Endothelial cell of umbilical vein (primary cell): ENCODE results near the gene APP. TPM values are rescaled to one million over a fixed set of nuclear protein-coding genes. Genes with fewer than 3 reads are reported as not detected.

Experiments used
- Bru-seq: library from RNA; stranded (reverse); fragments of 400-500 nt; gene quantifications from one replicate; lab custom pipeline; 2021; lab: Mats Ljungman, UMichigan
- BruChase-seq, 2 experiments: library from RNA; stranded (reverse); fragments of 400-500 nt; gene quantifications; one replicate each; lab custom pipeline; 2021; lab: Mats Ljungman, UMichigan
- BruUV-seq: library from RNA; stranded (reverse); fragments of 400-500 nt; replicated peaks from 2 replicates; lab custom pipeline; 2021; lab: Mats Ljungman, UMichigan
- CTCF ChIA-PET: fragments of 300-600, 350-600 bp; sonication (Branson Sonifier 250); formaldehyde crosslinking; loops from one replicate; lab custom pipeline; 2021; ENCODE audit warnings: antibody characterized with exemption, inconsistent platforms; lab: Charles Lee
- POLR2A ChIA-PET: fragments of 300-600, 350-600 bp; sonication (Branson Sonifier 250); formaldehyde crosslinking; loops from one replicate; lab custom pipeline; 2021; ENCODE audit warnings: antibody characterized with exemption, inconsistent platforms; lab: Charles Lee
- DNase-seq: peaks from one replicate; pipeline ENCODE4 v3.0.0-alpha.2; 2011; ENCODE audit warnings: low read depth, low spot score
- FAIRE-seq: peaks from 2 replicates; lab custom pipeline; 2011; peaks lifted over from hg19 to GRCh38; lab: Jason Lieb, UNC
- H2AFZ ChIP-seq: 2 replicates; pipeline ENCODE4 v1.6.0; 2012; ENCODE audit warnings: low read depth, low read length, control low read depth, inconsistent platforms
- H3K27ac ChIP-seq: 2 replicates; pipeline ENCODE4 v1.5.1; 2011; ENCODE audit warnings: low read depth, mild to moderate bottlenecking, control low read depth, low read length, moderate library complexity; ENCODE audit not compliant: insufficient read depth
- H3K27me3 ChIP-seq, 2 experiments: 2 replicates each; pipeline versions ENCODE4 v1.6.0 to v1.6.1; 2011; ENCODE audit warnings: low read length in 2 of 2, mixed read lengths in 1 of 2; ENCODE audit not compliant: control insufficient read depth in 2 of 2, insufficient read depth in 2 of 2
- H3K36me3 ChIP-seq, 2 experiments: 2 replicates in 1 of 2; 3 replicates in 1 of 2; pipeline ENCODE4 v1.5.1; 2011; ENCODE audit warnings: low read length in 2 of 2, mild to moderate bottlenecking in 1 of 2, moderate library complexity in 1 of 2; ENCODE audit not compliant: control insufficient read depth in 2 of 2, insufficient read depth in 2 of 2; ENCODE audit errors: extremely low read depth in 1 of 2
- H3K4me1 ChIP-seq: 3 replicates; pipeline ENCODE4 v1.5.1; 2011; ENCODE audit warnings: mild to moderate bottlenecking, low read length; ENCODE audit not compliant: control insufficient read depth, insufficient read depth; ENCODE audit errors: extremely low read depth
- H3K4me2 ChIP-seq: 2 replicates; pipeline ENCODE4 v1.6.1; 2011; ENCODE audit warnings: low read length, control low read depth, mixed read lengths; ENCODE audit not compliant: insufficient read depth
- H3K4me3 ChIP-seq, 3 experiments: fragments of 200-600 bp in 1 of 3; sonication (generic), shearing (Covaris generic) in 1 of 3; replicated peaks in 1 of 3; 2 replicates each; pipeline ENCODE4 v1.5.1; 2011 to 2016; ENCODE audit warnings: control low read depth in 3 of 3, low read length in 3 of 3, mild to moderate bottlenecking in 2 of 3, inconsistent platforms in 1 of 3, low read depth in 1 of 3, moderate library complexity in 1 of 3; ENCODE audit not compliant: insufficient read depth in 1 of 3
- H3K79me2 ChIP-seq: 2 replicates; pipeline ENCODE4 v1.6.0; 2012; ENCODE audit warnings: low read length, inconsistent platforms; ENCODE audit not compliant: control insufficient read depth, insufficient read depth
- H3K9ac ChIP-seq: replicated peaks from 2 replicates; pipeline ENCODE3; 2011; ENCODE audit warnings: low read length, control low read depth; ENCODE audit not compliant: insufficient read depth; ENCODE audit errors: extremely low read depth
- H3K9me1 ChIP-seq: replicated peaks from 3 replicates; pipeline ENCODE4 v1.6.0; 2011; ENCODE audit warnings: mild to moderate bottlenecking, low read length; ENCODE audit not compliant: control insufficient read depth, insufficient read depth; ENCODE audit errors: extremely low read depth
- H3K9me3 ChIP-seq: replicated peaks from 2 replicates; pipeline ENCODE4 v1.5.1; 2012; ENCODE audit warnings: low read length, inconsistent platforms; ENCODE audit not compliant: control insufficient read depth, insufficient read depth
- H4K20me1 ChIP-seq: replicated peaks from 2 replicates; pipeline ENCODE3; 2011; ENCODE audit warnings: mild to moderate bottlenecking, low read length; ENCODE audit not compliant: control insufficient read depth, insufficient read depth; ENCODE audit errors: extremely low read depth
- CTCF ChIP-seq, 2 donors: IDR thresholded peaks; 1 replicate in 1 of 2; 2 replicates in 1 of 2; pipeline ENCODE4 v1.5.1; 2011; ENCODE audit warnings: low read length in 2 of 2, mild to moderate bottlenecking in 2 of 2, moderate library complexity in 2 of 2, control low read depth in 1 of 2, inconsistent platforms in 1 of 2, low read depth in 1 of 2; ENCODE audit not compliant: insufficient read depth in 1 of 2; ENCODE audit errors: extremely low read depth in 1 of 2
- EZH2 ChIP-seq: IDR thresholded peaks from 2 replicates; pipeline ENCODE4 v1.6.1; 2012; ENCODE audit warnings: borderline replicate concordance, low read depth, mild to moderate bottlenecking, moderate library complexity, low read length, inconsistent platforms; ENCODE audit not compliant: severe bottlenecking
- FOS ChIP-seq: IDR thresholded peaks from 2 replicates; pipeline ENCODE4 v1.6.1; 2011; ENCODE audit warnings: mild to moderate bottlenecking, low read length, moderate library complexity, borderline replicate concordance; ENCODE audit not compliant: insufficient read depth
- GATA2 ChIP-seq: IDR thresholded peaks from 2 replicates; pipeline ENCODE4 v1.7.0; 2011; ENCODE audit warnings: low read depth, mild to moderate bottlenecking, moderate library complexity, mixed read lengths, low read length; ENCODE audit not compliant: insufficient read length, insufficient read depth
- JUN ChIP-seq: IDR thresholded peaks from 2 replicates; pipeline ENCODE4 v1.6.1; 2011; ENCODE audit warnings: borderline replicate concordance, low read depth; ENCODE audit not compliant: insufficient read length, insufficient read depth
- MAX ChIP-seq: IDR thresholded peaks from 2 replicates; pipeline ENCODE4 v1.6.1; 2011; ENCODE audit not compliant: insufficient read depth, insufficient read length
- MYC ChIP-seq: IDR thresholded peaks from one replicate; pipeline ENCODE4 v1.6.1; 2011; ENCODE audit warnings: mild to moderate bottlenecking, low read depth, low read length
- POLR2A ChIP-seq: IDR thresholded peaks from 2 replicates; pipeline ENCODE4 v1.6.1; 2012; ENCODE audit warnings: low read depth, mild to moderate bottlenecking, control low read depth, low read length
- POLR2AphosphoS5 ChIP-seq: IDR thresholded peaks from 2 replicates; pipeline ENCODE4 v1.6.1; 2012; ENCODE audit warnings: low read depth, mild to moderate bottlenecking, control low read depth, low read length, moderate library complexity; ENCODE audit not compliant: insufficient read depth
- dilution Hi-C: fragments of 300-500 bp; cut with MboI; formaldehyde crosslinking; loops from one replicate; pipeline ENCODE4 v1.15.0; 2019; ENCODE audit warnings: low sequenced_read_pairs; ENCODE audit not compliant: extremely low pct_ligation_motif_present
- intact Hi-C: fragments of 100-400 bp; cut with micrococcal nuclease; formaldehyde crosslinking; loops from one replicate; pipeline ENCODE4 v1.10.0; 2022
- long read RNA-seq: library from polyadenylated mRNA; stranded (forward); transcript quantifications from one replicate; pipeline ENCODE4 v2.0.0, GENCODE V29; 2021
- polyA minus RNA-seq, 3 experiments: library from RNA; depleted of rRNA, polyadenylated mRNA; stranded (reverse); fragments of >200 nt; gene quantifications; 1 replicate in 1 of 3; 2 replicates in 2 of 3; pipeline ENCODE4 v1.2.3, GENCODE V29; 2011
- polyA plus RNA-seq, 4 experiments: library from polyadenylated mRNA; depleted of rRNA in 3 of 4; stranded (reverse) in 3 of 4; unstranded in 1 of 4; fragments of >200 nt; gene quantifications; 2 replicates each; pipeline versions ENCODE4 v1.2.1 to v1.2.3, GENCODE V29; 2011 to 2012; ENCODE audit warnings: missing spikeins in 1 of 4
- total RNA-seq: library from RNA; stranded (reverse); gene quantifications from 2 replicates; pipeline ENCODE4 v1.2.3, GENCODE V29; 2021

The APP gene
- 811 and 928 TPM in 2 replicates for total RNA-seq
- 760 and 914 TPM in 2 replicates for polyA plus RNA-seq
- 844 and 980 TPM in 2 replicates for polyA plus RNA-seq (2011; cell fraction: cytosol; rRNA removed)
- polyA plus RNA-seq (2011; cell fraction: nucleus; rRNA removed), result 694 and 872 TPM in 2 replicates
- polyA plus RNA-seq (2012), result 1,000 and 1,270 TPM in 2 replicates
- polyA minus RNA-seq, result 1,294 and 1,444 TPM in 2 replicates
- polyA minus RNA-seq (2011; cell fraction: cytosol; rRNA and poly(A)+ RNA removed), result 91.5 TPM
- polyA minus RNA-seq (2011; cell fraction: nucleus; rRNA and poly(A)+ RNA removed), result 572 and 629 TPM in 2 replicates
- Bru-seq, nascent RNA, result percentile 98 among the genes with signal in this experiment
- percentile 91 among the genes with signal in this experiment for BruChase-seq, experiment 1, labeled RNA remaining after a 6-hour chase
- BruChase-seq, experiment 2, labeled RNA remaining after a 2-hour chase, result percentile 85 among the genes with signal in this experiment
- long read RNA-seq, transcript APP-205 (17 exons, 2,366 nt), result minor isoform, 7 of 562 reads
- long read RNA-seq, transcript APP-204 (17 exons, 3,543 nt), result minor isoform, 51 of 562 reads
- long read RNA-seq, transcript APP-201 (18 exons, 3,467 nt), result major isoform, 64 of 562 reads
- long read RNA-seq, transcript APP-213 (3 exons, 816 nt), result minor isoform, 6 of 562 reads
- long read RNA-seq, partial matches to known transcripts, result 102 of 562 reads
- long read RNA-seq, other reads (novel, unspliced or antisense), result 328 of 562 reads

GRCh38 chr21:26170471-26171257 lies at the start of gene APP:
Gene APP (minus strand): TSS chr21:26170770. CDS start chr21:26170620, 150 bp downstream.
- no TSS peak for BruUV-seq
- FAIRE-seq, result peak; percentile 79
- TF ChIP-seq EZH2 (no peak), CTCF (IDR thresholded peaks at IDR 0.05; ENCODE audit: extremely low read depth in 1 of 2, insufficient read depth in 1 of 2, low read depth in 1 of 2, low read length in 2 of 2) (peak; percentile 81 to 93), POLR2AphosphoS5 (peak; percentile 90), JUN (no peak), FOS (no peak), POLR2A (peak; percentile 82), MYC (no peak), MAX (no peak), GATA2 (no peak)

More at GRCh38 chr21:26170471-26171257, at the start of gene APP:
- peak within 1 kb of the TSS; percentile 68 to 94 (median 91) for H3K4me3 ChIP-seq
- peak within 1 kb of the TSS; percentile 95 for H2AFZ ChIP-seq
- CTCF ChIA-PET, result interaction anchor here (0.6 to 2.8 kb wide), 23 partner anchors 10 to 546 kb away, joined by 3 to 16 read pairs (median 4); no protein-coding TSS in a partner anchor
- no peaks in the 10 kb centered on the region for H3K36me3 ChIP-seq
- H3K4me2 ChIP-seq, result peak within 1 kb of the TSS; percentile 67
- dilution Hi-C loops, result loop anchor here (25.0 kb wide), 1 partner anchor 283 kb away; no protein-coding TSS in a partner anchor
- peak; percentile 73 for DNase-seq
- POLR2A ChIA-PET, result no interaction called here
- H3K9ac ChIP-seq, result peak within 1 kb of the TSS; percentile 90
- H3K27ac ChIP-seq, result peak within 1 kb of the TSS; percentile 80
- intact Hi-C loops, result loop anchor here (1.0 to 2.0 kb wide), 5 partner anchors 206 to 546 kb away; partner anchors contain the start of gene CYYR1
- no peaks in the 10 kb centered on the region for H3K9me3 ChIP-seq
- no peaks in the 10 kb centered on the region for H4K20me1 ChIP-seq
- no peaks in the 10 kb centered on the region for H3K27me3 ChIP-seq
- peaks cover 35% of the 10 kb centered on the region for H3K4me1 ChIP-seq
- H3K79me2 ChIP-seq, result peaks cover 49% of the 10 kb centered on the region
- H3K9me1 ChIP-seq, result no peaks in the 10 kb centered on the region
